ENCODE measurements around the gene RAB37.

RAB37 gene

DNA sequence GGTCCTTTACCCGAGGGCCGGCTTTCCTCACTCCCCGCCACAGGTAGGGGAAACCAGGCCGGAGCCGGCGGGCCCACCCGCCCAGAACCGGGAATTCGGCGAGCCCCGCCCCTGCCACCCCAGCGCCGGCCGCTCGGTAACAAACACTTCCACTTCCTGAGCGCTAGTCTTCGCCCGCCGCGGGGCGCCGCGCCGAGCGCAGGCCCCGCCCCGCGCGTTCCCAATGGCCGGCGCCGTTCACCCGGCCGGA lies 11.1 kb downstream of the RAB37 start:
- no peak for DNase-seq

DNA sequence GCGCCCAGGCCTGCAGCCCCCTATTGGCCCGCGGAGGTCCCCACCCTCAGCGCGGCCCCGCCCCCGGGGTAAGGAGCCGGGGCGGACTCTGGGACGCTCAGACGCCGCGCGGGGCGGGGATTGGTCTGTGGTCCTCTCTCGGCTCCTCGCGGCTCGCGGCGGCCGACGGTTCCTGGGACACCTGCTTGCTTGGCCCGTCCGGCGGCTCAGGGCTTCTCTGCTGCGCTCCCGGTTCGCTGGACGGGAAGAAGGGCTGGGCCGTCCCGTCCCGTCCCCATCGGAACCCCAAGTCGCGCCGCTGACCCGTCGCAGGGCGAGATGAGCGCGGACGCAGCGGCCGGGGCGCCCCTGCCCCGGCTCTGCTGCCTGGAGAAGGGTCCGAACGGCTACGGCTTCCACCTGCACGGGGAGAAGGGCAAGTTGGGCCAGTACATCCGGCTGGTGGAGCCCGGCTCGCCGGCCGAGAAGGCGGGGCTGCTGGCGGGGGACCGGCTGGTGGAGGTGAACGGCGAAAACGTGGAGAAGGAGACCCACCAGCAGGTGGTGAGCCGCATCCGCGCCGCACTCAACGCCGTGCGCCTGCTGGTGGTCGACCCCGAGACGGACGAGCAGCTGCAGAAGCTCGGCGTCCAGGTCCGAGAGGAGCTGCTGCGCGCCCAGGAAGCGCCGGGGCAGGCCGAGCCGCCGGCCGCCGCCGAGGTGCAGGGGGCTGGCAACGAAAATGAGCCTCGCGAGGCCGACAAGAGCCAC lies 11.6 kb downstream of the RAB37 start, which contains the start of gene NHERF1:
TSS of gene NHERF1 (plus strand) at position 100 of the 750 bp plus-strand sequence. CDS start at position 319, 219 bp downstream.
- Mint-ChIP-seq H3K4me1 (peaks cover 78% of the 10 kb centered on the region), H3K27ac (peak within 1 kb of the TSS; percentile 94 to 95), H3K9me3 (peaks cover 4 to 5% of the 10 kb centered on the region in 2 donors), H3K27me3 (no peaks in the 10 kb centered on the region), H3K4me3 (peak within 1 kb of the TSS; percentile 91 to 95)
- ATAC-seq (peak; percentile 88), DNase-seq (peak; percentile 95 to 97)

More for the DNA sequence above, 11.1 kb downstream of the RAB37 start:
- Mint-ChIP-seq H3K4me1 (peaks cover 78% of the 10 kb centered on the region), H3K27me3 (no peaks in the 10 kb centered on the region), H3K9me3 (peaks cover 5 to 10% of the 10 kb centered on the region in 2 donors), H3K27ac (peak overlapping the region in 1 of 2 donors; percentile 68), H3K4me3 (peak overlapping the region; percentile 64 to 76)
- ATAC-seq, result no peak

DNA sequence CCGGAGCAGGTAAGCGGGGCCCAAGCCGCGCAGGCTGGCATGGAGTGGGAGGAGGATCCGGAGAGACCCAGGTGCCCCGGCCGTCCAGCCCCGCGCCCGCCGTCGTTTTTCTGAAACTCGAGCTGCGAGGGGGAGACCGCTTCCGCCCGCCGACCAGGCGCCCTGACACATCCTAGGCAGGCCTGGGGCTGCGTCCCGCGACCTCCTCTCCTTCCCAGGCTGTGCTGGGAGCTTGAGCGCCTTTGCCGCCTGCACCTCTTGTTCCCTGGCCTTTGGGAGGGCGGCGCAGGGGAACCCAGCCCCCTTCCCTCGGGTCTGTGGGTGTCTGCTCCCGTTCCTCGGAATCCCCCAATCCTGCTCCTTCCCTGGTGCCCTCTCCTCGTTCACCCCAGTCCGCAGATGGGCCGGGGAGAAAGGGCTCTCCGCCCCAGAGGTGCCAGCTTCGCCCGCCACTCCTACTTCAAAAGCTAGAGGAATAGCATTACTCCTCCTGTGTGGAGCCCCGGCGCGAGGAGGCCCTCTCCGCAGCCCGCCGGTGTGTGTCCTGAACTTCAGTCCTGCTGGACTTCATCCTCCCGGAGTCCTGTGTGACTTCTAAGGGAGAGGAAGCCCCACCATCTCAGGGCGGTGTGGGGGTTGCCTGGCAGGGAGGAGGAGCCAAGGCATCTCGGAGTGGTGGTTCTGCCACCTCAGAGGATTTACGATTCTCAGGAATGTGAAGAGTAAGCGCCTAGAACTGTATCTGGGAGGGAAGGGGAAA lies 12.4 kb downstream of the RAB37 start:
- Mint-ChIP-seq H3K27me3 (no peaks in the 10 kb centered on the region), H3K4me3 (peak overlapping the region; percentile 91 to 95), H3K27ac (peak overlapping the region; percentile 83 to 94), H3K4me1 (peaks cover 78% of the 10 kb centered on the region), H3K9me3 (no peaks in the 10 kb centered on the region)
- ATAC-seq (peak; percentile 46), DNase-seq (peak in 1 of 2 donors; percentile 68)

DNA sequence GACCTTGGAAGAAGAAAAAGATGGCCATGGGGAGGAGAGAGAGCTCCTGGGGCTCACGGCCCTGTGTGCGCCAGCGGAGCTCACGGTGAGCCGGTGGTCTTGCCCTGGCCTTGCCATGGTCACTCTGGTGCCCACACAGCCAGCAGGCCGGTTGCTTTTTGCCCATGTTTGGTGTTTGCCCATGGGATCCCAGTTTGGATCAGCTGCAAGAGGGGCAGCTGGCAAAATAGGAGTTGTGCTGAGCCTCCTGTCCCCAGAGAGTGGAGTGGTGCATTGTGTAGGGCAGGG lies 12.9 kb downstream of the RAB37 start:
- H3K27me3 Mint-ChIP-seq, result no peaks in the 10 kb centered on the region
- DNase-seq (no peak), ATAC-seq (no peak)
- H3K9me3 Mint-ChIP-seq, result no peaks in the 10 kb centered on the region
- peak overlapping the region; percentile 91 to 95 for H3K4me3 Mint-ChIP-seq
- peaks cover 78% of the 10 kb centered on the region for H3K4me1 Mint-ChIP-seq
- H3K27ac Mint-ChIP-seq, result peak overlapping the region; percentile 83 to 94

DNA sequence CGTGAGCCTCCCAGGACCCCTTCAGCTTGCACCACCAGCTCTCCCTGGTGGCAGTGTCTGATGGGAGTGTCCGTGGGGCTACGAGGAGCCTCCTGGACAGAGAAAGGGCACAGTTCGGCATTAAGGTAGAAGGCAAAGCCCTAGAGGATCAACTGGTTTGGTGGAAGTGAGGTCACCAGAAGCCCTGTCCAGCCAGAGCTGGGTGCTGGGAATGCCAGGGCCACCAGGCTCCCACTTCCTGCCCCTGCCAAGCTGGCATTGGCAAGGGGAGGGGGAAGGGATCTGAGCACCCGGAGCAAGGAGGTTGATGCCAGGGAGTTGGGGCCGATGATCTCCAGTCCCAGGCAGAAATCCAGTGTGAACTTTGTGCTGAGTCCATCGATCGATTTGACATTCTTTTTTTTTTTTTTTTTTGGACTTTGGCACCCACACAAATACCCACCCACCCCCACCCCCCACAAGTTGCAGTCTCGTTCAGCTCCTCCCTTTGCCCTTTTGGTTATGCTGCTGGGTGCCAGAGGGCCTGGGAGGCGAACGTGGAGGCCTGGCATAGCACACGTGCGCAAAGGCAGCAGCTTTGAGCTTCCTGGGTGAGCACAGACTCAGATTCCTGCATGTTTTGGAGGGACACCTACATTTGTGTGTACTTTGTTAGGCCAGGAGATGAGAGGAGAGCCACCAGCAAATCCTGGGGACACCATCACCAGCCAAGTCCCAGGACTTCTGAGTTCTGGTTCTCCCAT lies 13.4 kb downstream of the RAB37 start:
- ATAC-seq, result no peak
- H3K4me3 Mint-ChIP-seq, result peak overlapping the region; percentile 91 to 95
- no peak for DNase-seq
- peak overlapping the region; percentile 94 for H3K27ac Mint-ChIP-seq
- H3K9me3 Mint-ChIP-seq, result no peaks in the 10 kb centered on the region
- H3K4me1 Mint-ChIP-seq, result peaks cover 82% of the 10 kb centered on the region
- H3K27me3 Mint-ChIP-seq, result no peaks in the 10 kb centered on the region

DNA sequence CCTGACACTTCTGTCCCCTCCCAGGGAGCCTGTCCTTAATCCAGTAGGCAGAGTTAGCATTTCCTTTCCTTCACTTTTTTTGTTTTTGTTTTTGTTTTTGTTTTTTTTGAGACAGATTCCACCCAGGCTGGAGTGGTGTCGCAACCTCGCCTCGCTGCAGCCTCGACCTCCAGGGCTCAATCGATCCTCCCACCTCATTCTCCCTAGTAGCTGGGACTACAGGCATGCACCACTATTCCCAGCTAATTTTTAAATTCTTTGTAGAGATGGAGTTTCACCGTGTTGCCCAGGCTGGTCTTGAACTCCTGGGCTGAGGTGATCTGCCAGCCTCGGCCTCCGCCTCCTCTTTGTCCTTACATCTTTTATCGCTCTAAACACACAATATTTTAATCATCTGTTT lies 15.4 kb downstream of the RAB37 start:
- H3K27ac Mint-ChIP-seq, result peak overlapping the region; percentile 89 to 94
- H3K9me3 Mint-ChIP-seq, result no peaks in the 10 kb centered on the region
- no peak for ATAC-seq
- DNase-seq, result no peak
- H3K4me3 Mint-ChIP-seq, result peak overlapping the region; percentile 37 to 48
- peaks cover 82% of the 10 kb centered on the region for H3K4me1 Mint-ChIP-seq
- no peaks in the 10 kb centered on the region for H3K27me3 Mint-ChIP-seq

DNA sequence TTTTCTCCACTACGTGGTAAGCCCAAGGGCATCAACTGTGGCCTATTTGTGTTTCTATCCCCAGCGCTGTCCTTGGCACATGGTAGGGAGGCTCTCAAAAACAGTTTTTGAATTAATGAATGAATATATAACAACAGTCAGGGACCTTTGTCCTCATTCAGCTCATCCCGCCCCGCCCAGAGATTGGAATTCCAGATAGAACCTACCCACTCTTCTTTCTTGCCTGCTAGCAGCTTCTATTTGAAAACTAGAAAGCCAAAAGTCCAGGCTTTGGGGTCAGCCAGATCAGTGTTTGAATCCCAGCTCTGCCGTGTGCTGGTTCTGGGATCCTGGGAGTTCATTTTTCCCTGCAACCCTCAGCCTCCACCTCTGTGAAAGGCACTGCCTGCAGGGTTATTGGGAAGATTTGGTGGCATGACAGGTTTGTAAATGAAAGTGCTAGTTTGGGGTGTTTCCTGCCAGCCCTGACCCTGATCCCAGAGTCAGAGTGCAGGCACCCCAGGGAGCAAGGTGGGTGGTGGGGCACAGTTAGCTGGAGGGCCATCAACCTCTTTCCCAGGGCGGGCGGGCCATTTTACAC lies 15.9 kb downstream of the RAB37 start:
- peaks cover 82% of the 10 kb centered on the region for H3K4me1 Mint-ChIP-seq

DNA sequence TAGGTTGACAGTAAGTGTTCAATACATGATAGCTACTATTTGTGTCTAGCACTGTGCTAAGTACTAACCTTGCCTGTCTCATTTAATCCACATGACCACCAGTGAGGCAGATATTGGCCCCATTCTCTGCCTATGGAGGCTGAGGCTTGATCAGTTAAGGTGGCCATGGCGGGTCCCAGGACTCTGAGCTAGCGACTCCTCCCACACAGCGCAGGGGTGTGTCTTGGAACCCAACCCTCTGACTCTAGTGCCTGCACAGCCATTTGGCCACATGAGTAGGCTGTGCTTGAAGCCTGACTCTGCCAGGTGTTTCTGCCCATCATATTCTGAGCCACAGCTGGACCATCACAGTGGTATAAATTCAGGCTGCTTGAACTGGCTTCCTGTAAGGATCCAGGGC lies 17.8 kb downstream of the RAB37 start:
- DNase-seq, result no peak

More for the DNA sequence above, 15.9 kb downstream of the RAB37 start:
- Mint-ChIP-seq H3K27ac (peak overlapping the region in 1 of 2 donors; percentile 94), H3K27me3 (no peaks in the 10 kb centered on the region), H3K4me3 (peak overlapping the region; percentile 37 to 48), H3K9me3 (no peaks in the 10 kb centered on the region)
- ATAC-seq (no peak), DNase-seq (no peak)

DNA sequence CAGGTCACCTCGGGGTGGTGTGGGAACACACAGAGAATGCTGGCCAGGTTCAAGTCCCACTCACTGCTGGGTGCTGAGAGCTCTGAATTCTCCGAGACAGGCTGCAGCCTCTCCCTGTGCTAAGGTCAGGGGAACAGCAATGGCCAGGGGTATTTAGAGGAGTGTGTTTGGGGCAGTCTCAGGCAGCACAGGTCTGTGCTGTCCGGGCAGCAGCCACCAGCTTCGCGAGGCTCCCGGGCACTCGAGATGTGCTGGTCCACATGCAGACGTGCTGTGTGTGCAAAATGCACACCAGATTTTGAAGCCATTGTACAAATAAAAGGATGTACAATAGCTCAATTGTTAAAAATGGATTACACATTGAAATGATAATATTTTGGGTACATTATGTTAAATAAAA lies 18.5 kb downstream of the RAB37 start:
- Mint-ChIP-seq H3K27me3 (no peaks in the 10 kb centered on the region), H3K4me1 (peaks cover 97% of the 10 kb centered on the region), H3K9me3 (no peaks in the 10 kb centered on the region), H3K27ac (no peak overlapping the region), H3K4me3 (peak overlapping the region in 1 of 2 donors; percentile 12)
- ATAC-seq (no peak), DNase-seq (no peak)

More for the DNA sequence above, 17.8 kb downstream of the RAB37 start:
- peaks cover 97% of the 10 kb centered on the region for H3K4me1 Mint-ChIP-seq
- no peak for ATAC-seq
- H3K27me3 Mint-ChIP-seq, result no peaks in the 10 kb centered on the region
- peak overlapping the region in 1 of 2 donors; percentile 26 for H3K4me3 Mint-ChIP-seq
- no peaks in the 10 kb centered on the region for H3K9me3 Mint-ChIP-seq
- H3K27ac Mint-ChIP-seq, result no peak overlapping the region

DNA sequence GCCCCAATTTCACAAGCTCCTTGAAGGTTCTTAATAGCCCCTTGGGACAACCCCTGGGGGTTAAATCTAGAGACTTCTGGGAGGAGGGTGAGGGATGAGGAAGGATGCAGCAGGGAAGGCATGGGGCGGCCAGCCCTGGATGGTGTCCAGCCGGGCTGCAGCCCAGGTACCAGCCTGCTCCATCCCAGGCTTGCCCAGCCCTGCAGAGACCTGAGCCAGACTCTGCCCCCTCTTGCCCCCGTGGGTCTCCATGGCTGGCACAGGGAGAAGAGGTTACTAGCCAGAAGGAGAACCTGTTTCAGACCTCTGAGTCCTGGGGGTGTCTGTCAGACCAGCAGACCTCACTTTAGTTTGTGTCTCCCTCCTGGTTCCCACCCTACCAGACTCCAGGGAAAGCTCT lies 19.8 kb downstream of the RAB37 start:
- Mint-ChIP-seq H3K9me3 (no peaks in the 10 kb centered on the region), H3K27ac (peak overlapping the region; percentile 19 to 80), H3K27me3 (no peaks in the 10 kb centered on the region), H3K4me1 (peaks cover 88% of the 10 kb centered on the region), H3K4me3 (no peak overlapping the region)
- no peak for DNase-seq
- ATAC-seq, result no peak

DNA sequence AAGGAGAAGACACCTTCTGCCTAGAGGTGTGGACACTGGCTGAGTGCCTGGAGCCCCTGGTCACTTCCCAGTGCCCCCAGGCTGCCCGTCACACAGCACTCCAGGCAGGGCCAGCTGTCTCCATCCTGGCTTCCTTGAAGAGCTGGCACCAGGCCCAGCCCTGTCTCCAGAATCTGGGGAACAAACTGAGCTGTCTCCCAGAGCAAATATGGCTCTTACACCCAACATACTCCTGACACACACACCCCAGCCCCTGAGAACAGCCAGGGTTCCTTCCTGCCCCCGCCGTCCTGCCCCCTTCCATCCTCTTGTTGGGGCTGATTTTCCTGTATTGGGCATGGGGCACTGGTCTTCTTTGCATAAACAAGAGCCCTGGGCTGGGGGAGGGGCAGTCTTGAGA lies 20.4 kb downstream of the RAB37 start:
- Mint-ChIP-seq H3K27me3 (no peaks in the 10 kb centered on the region), H3K4me1 (peaks cover 82% of the 10 kb centered on the region), H3K4me3 (peak overlapping the region; percentile 76 to 80), H3K9me3 (no peaks in the 10 kb centered on the region), H3K27ac (peak overlapping the region; percentile 74 to 91)
- ATAC-seq (no peak), DNase-seq (no peak)

DNA sequence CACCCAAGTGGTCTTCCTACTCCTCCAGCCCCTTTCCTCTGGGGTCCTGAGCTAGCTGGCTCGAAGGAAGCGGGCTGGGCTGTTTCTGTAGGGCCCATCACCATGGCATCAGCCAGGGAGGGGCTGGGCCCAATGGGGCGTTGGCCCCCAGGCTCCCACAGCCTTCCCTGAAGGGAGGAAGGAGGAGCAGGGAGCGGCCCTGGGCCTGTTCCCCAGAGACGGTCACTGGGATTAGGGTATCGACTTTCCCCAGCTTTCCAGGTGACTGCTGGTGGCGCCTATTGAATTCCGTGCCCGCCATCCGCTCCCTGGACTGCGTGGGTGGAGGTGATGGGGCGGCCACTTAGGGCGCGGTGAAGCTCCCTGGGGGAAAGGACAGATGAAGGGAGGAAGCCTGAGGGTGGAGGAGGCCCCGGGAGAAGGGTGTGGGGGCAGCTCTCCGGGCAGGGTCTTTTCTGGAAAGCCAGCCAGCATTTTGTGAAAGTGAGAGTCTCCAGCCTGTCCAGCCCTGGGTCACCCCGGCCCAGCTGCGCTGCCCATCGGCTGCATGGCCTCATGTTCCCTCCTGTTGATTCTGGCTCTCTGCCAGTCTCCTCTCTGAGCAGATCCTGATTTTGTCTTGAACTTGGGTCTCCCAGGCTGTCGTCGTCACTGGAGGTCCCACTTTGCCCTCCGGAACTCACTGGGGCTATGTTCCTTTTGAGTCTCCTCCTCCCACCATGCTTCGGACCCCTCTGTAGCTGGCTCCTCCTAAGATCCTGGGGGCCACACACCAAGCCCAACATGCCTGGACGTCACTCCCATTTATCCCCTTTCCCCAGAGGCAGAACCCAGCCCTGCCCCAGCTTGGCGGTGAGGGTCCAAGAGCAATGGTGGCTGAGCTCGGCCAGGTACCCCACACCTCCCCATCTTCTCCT lies 21.1 kb downstream of the RAB37 start:
- no peak for DNase-seq
- no peaks in the 10 kb centered on the region for H3K27me3 Mint-ChIP-seq
- peak overlapping the region; percentile 94 for H3K27ac Mint-ChIP-seq
- H3K4me3 Mint-ChIP-seq, result peak overlapping the region; percentile 76 to 80
- no peaks in the 10 kb centered on the region for H3K9me3 Mint-ChIP-seq
- H3K4me1 Mint-ChIP-seq, result peaks cover 75% of the 10 kb centered on the region
- no peak for ATAC-seq

DNA sequence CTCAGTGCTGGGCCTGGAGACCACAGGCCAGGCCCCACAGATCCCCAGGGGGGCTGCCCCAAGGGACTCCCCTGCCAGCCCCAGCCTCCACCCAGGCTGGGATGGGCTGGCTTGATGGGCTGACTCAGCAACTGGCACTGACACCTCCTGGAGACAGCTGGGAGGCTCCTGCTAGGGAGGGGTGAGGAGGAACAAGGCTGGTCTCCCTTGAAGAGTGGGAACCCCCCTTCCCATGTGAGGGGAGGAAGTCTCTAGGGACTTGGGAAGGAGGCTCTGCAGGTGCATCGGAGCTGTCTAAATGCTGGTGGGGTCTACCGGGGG lies 21.8 kb downstream of the RAB37 start:
- H3K9me3 Mint-ChIP-seq, result no peaks in the 10 kb centered on the region
- peaks cover 69% of the 10 kb centered on the region for H3K4me1 Mint-ChIP-seq
- ATAC-seq, result peak; percentile 66
- H3K27me3 Mint-ChIP-seq, result no peaks in the 10 kb centered on the region
- H3K4me3 Mint-ChIP-seq, result peak overlapping the region; percentile 76 to 80
- DNase-seq, result peak in 1 of 2 donors; percentile 39
- H3K27ac Mint-ChIP-seq, result peak overlapping the region; percentile 82 to 94

DNA sequence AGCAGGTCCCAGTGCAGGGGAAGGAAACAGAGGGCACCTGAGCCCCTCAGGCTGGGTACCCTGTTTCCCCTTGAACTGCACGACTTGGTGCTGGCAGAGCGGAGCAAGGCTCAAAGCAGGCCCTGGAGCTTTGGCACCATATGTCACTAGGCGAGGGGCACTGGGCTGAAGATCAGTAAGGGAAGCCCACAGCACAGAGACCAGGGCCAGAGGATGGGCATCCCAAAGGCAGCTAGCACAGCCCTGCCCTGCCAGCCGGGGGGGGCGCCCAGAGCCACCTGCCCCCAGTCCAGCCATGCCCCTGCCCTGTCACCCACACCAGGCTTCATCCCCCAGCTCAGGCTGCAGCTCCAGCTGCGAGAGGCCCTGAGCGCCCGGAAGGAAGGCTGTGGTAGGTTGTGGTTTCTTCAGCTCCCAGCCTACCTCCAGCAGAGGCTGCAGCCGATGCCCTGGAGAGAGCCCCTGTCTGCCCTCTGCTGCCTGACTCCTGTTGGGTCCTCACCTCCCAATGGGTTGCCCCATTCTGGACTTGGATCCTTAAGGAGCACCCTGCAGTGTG lies 22.3 kb downstream of the RAB37 start:
- no peaks in the 10 kb centered on the region for H3K9me3 Mint-ChIP-seq
- peak; percentile 91 for ATAC-seq
- H3K4me1 Mint-ChIP-seq, result peaks cover 64% of the 10 kb centered on the region
- DNase-seq, result peak; percentile 53 to 68
- peak overlapping the region; percentile 90 to 94 for H3K27ac Mint-ChIP-seq
- H3K4me3 Mint-ChIP-seq, result peak overlapping the region; percentile 76 to 80
- no peaks in the 10 kb centered on the region for H3K27me3 Mint-ChIP-seq
